Dendritic cell treated with granulocyte-macrophage colony-stimulating factor and Interleukin-4, amounts not matched to agents 40 ng/mL and 50 ng/mL, for 4 days (primary cell): ENCODE results near the gene DROSHA.

Experiments
- H3K27ac Mint-ChIP-seq: one replicate; pipeline ENCODE4 v1.8.0; 2022; ENCODE audit warnings: mild to moderate bottlenecking, mixed read lengths
- H3K27me3 Mint-ChIP-seq: one replicate; pipeline ENCODE4 v1.8.0; 2022; ENCODE audit warnings: mild to moderate bottlenecking, mixed read lengths
- H3K36me3 Mint-ChIP-seq: one replicate; pipeline ENCODE4 v1.8.0; 2022; ENCODE audit warnings: low read depth, mixed read lengths
- H3K4me1 Mint-ChIP-seq: one replicate; pipeline ENCODE4 v1.8.0; 2022; ENCODE audit warnings: low read depth, mixed read lengths
- H3K4me3 Mint-ChIP-seq: one replicate; pipeline ENCODE4 v1.8.0; 2022; ENCODE audit warnings: mild to moderate bottlenecking, moderate library complexity, mixed read lengths
- H3K9me3 Mint-ChIP-seq: one replicate; pipeline ENCODE4 v1.8.0; 2022; ENCODE audit warnings: mixed read lengths
- intact Hi-C: fragments of 100-400 bp; cut with micrococcal nuclease; formaldehyde crosslinking; loops from one replicate; pipeline ENCODE4 v1.15.0; 2022

The DROSHA gene

DNA sequence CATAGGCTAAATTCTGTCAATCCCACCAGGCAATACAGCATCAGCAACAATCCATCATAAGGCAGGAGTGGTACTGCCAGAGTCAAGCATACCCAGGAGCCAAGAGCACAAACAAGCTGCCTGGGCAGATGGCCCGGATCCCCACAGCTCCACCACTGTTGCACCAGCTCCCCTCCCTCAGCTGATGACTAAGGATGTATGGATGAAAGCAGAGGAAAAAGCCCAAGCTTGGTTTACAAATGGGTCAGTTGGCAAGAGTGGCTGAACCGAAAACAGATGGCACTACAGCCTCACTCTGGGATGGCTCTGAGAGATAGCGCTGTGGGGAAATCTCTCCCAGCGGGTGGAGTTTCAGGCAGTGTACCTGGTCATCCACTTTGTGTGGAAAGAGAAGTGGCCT lies 29.4 kb downstream of the DROSHA start:
- intact Hi-C loops = no loop called here

GRCh38 chr5:31500256-31500655 lies 31.6 kb downstream of the DROSHA start:
- intact Hi-C loops = no loop called here
- no peaks in the 10 kb centered on the region for H3K4me1 Mint-ChIP-seq
- H3K27ac Mint-ChIP-seq = no peak overlapping the region
- H3K27me3 Mint-ChIP-seq = no peaks in the 10 kb centered on the region
- no peak overlapping the region for H3K4me3 Mint-ChIP-seq
- no peaks in the 10 kb centered on the region for H3K9me3 Mint-ChIP-seq
- peaks cover 98% of the 10 kb centered on the region for H3K36me3 Mint-ChIP-seq

More for the DNA sequence above, 29.4 kb downstream of the DROSHA start:
- no peaks in the 10 kb centered on the region for H3K9me3 Mint-ChIP-seq
- H3K27me3 Mint-ChIP-seq = no peaks in the 10 kb centered on the region
- H3K4me1 Mint-ChIP-seq = no peaks in the 10 kb centered on the region
- H3K4me3 Mint-ChIP-seq = no peak overlapping the region
- no peak overlapping the region for H3K27ac Mint-ChIP-seq
- peaks cover 93% of the 10 kb centered on the region for H3K36me3 Mint-ChIP-seq

GRCh38 chr5:31496891-31497290 lies 35.0 kb downstream of the DROSHA start:
- H3K36me3 Mint-ChIP-seq = peaks cover 98% of the 10 kb centered on the region
- H3K9me3 Mint-ChIP-seq = no peaks in the 10 kb centered on the region
- H3K4me3 Mint-ChIP-seq = no peak overlapping the region
- intact Hi-C loops = no loop called here
- no peaks in the 10 kb centered on the region for H3K27me3 Mint-ChIP-seq
- H3K27ac Mint-ChIP-seq = no peak overlapping the region
- H3K4me1 Mint-ChIP-seq = no peaks in the 10 kb centered on the region

GRCh38 chr5:31496301-31496700 lies 35.6 kb downstream of the DROSHA start:
- Mint-ChIP-seq H3K4me1 (no peaks in the 10 kb centered on the region), H3K9me3 (no peaks in the 10 kb centered on the region), H3K36me3 (peaks cover 100% of the 10 kb centered on the region), H3K27ac (no peak overlapping the region), H3K4me3 (no peak overlapping the region), H3K27me3 (no peaks in the 10 kb centered on the region)
- intact Hi-C loops = no loop called here

GRCh38 chr5:31495336-31495735 lies 36.6 kb downstream of the DROSHA start:
- Mint-ChIP-seq H3K27ac (no peak overlapping the region), H3K4me3 (no peak overlapping the region), H3K4me1 (no peaks in the 10 kb centered on the region), H3K27me3 (no peaks in the 10 kb centered on the region), H3K36me3 (peaks cover 96% of the 10 kb centered on the region), H3K9me3 (no peaks in the 10 kb centered on the region)
- intact Hi-C loops = no loop called here

- peaks cover 96% of the 10 kb centered on the region for H3K36me3 Mint-ChIP-seq
- H3K27me3 Mint-ChIP-seq = no peaks in the 10 kb centered on the region
- no peaks in the 10 kb centered on the region for H3K9me3 Mint-ChIP-seq
- H3K27ac Mint-ChIP-seq = no peak overlapping the region
- no peak overlapping the region for H3K4me3 Mint-ChIP-seq
- H3K4me1 Mint-ChIP-seq = no peaks in the 10 kb centered on the region
- intact Hi-C loops = no loop called here
Observed at GRCh38 chr5:31492869-31493268, 39.0 kb downstream of the DROSHA start.

DNA sequence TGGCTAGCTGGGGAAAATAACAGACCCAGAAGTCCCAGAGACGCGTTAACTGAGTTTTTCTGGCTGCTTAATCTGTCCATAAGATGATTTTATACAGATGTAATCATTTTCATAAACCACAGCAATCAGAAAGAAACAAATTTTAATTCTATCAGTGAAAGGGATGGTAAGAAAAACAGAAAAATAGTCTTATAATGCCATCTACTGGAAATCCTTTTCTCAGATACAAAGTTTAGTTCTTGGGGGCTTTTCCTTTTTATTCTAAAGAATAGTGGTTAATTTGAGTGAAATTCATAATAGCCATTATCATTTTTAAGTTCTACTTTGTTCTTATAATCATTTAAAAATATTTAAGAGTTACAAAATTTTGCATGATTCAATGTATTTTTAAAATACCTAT lies 44.4 kb downstream of the DROSHA start:
- Mint-ChIP-seq H3K4me1 (no peaks in the 10 kb centered on the region), H3K36me3 (peaks cover 75% of the 10 kb centered on the region), H3K27me3 (no peaks in the 10 kb centered on the region), H3K9me3 (no peaks in the 10 kb centered on the region), H3K4me3 (no peak overlapping the region), H3K27ac (no peak overlapping the region)
- intact Hi-C loops = no loop called here

DNA sequence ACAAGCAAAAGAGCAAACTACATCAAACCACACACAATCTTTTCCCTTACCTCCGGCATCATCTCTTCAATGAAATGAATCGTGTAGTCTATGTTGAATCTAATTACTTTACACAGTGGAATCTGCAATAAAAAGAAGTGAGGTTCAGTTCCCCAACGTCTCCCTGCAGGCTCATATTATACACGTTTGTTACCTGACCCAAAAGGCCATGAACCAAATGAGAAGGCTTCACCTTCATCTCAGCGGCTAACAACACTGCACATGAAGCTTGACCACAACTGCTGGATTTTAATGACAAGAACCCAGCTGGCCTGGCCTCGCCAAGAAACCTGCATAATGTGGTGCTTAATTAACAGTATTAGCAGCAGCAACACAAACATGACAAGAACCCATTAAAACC lies 45.5 kb downstream of the DROSHA start:
- no peak overlapping the region for H3K27ac Mint-ChIP-seq

DNA sequence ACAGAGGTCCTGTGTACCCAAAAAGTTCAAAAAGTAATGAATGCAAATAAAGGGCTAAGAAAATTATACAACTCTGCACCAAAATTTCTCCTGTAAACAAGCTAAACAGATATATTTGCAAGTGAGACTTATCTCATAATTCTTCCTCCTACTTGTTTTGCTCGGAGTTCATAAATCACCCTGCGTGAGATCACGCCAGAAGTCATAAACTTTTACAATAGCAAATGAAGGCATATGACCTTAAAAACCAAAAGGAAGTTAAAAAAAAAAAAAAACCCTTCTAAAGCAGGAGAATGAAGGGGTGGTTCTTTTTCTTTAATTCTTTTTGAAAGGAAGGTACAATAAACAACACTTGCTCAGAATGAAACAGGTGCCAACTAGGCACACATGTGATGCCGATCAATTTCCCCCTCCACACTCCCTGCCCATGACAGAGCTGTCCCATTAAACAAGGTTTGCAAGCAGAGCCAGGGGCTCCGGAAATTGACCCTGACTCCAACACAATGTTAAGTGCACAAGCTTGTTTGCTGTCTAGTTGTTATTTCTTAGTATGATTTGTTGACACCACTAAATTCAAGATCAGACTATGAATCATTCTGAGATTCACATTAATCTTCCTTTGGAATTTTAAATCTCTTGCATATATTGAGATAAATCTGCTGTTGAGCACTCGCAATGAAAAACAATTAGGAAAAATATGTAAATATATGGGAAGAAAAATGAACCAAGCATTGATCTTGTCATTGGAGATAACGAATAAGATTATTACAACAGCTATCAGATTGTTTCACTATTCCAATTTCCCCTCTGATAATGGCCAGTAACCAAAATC lies 46.3 kb downstream of the DROSHA start:
- intact Hi-C loops = no loop called here
- no peaks in the 10 kb centered on the region for H3K4me1 Mint-ChIP-seq
- no peak overlapping the region for H3K4me3 Mint-ChIP-seq
- no peaks in the 10 kb centered on the region for H3K9me3 Mint-ChIP-seq
- peaks cover 75% of the 10 kb centered on the region for H3K36me3 Mint-ChIP-seq
- no peaks in the 10 kb centered on the region for H3K27me3 Mint-ChIP-seq
- H3K27ac Mint-ChIP-seq = no peak overlapping the region

More for the DNA sequence above, 45.5 kb downstream of the DROSHA start:
- Mint-ChIP-seq H3K4me1 (no peaks in the 10 kb centered on the region), H3K36me3 (peaks cover 75% of the 10 kb centered on the region), H3K4me3 (no peak overlapping the region), H3K27me3 (no peaks in the 10 kb centered on the region), H3K9me3 (no peaks in the 10 kb centered on the region)
- intact Hi-C loops = no loop called here

DNA sequence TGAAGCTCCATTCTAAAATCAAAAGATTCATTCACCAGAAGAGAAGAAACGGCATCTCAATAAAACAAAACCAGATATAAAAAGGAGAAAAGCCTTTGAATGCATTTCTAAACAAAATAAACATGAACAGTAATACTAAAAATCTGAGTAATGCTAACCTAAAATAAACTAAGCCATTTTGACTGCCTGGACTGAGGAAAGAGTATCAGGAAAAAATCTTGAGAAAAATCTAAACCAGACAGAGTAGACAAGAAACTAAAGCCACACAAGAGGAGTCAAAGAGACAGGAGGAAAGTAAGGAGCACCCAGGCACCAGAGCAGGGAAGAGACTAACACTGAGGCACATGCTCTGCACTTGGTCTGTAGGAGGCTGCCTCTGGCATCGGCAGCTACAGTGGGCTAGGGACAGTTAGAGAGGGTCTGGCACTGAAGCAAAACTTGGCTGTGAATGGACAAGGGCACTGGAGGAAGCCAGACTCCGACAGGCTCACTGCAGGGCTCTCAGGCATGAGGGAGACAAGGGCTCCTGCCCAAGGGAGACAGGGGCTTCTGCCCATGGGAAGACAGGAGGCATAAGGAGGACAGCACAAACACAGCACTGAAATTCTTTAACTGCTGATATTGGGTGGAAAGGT lies 50.2 kb downstream of the DROSHA start:
- intact Hi-C loops = no loop called here
- no peaks in the 10 kb centered on the region for H3K27me3 Mint-ChIP-seq

GRCh38 chr5:31479706-31480105 lies 52.2 kb downstream of the DROSHA start:
- no peak overlapping the region for H3K4me3 Mint-ChIP-seq
- H3K4me1 Mint-ChIP-seq = peaks cover 5% of the 10 kb centered on the region
- H3K27me3 Mint-ChIP-seq = no peaks in the 10 kb centered on the region
- intact Hi-C loops = no loop called here
- no peaks in the 10 kb centered on the region for H3K9me3 Mint-ChIP-seq
- no peak overlapping the region for H3K27ac Mint-ChIP-seq
- H3K36me3 Mint-ChIP-seq = peaks cover 46% of the 10 kb centered on the region

More for the DNA sequence above, 50.2 kb downstream of the DROSHA start:
- H3K9me3 Mint-ChIP-seq = no peaks in the 10 kb centered on the region
- H3K4me3 Mint-ChIP-seq = no peak overlapping the region
- H3K4me1 Mint-ChIP-seq = peaks cover 5% of the 10 kb centered on the region
- H3K27ac Mint-ChIP-seq = no peak overlapping the region
- H3K36me3 Mint-ChIP-seq = peaks cover 50% of the 10 kb centered on the region

- H3K4me1 Mint-ChIP-seq = peaks cover 5% of the 10 kb centered on the region
- no peaks in the 10 kb centered on the region for H3K27me3 Mint-ChIP-seq
- intact Hi-C loops = no loop called here
- H3K4me3 Mint-ChIP-seq = no peak overlapping the region
- no peak overlapping the region for H3K27ac Mint-ChIP-seq
- H3K9me3 Mint-ChIP-seq = no peaks in the 10 kb centered on the region
- H3K36me3 Mint-ChIP-seq = peaks cover 43% of the 10 kb centered on the region
Observed at GRCh38 chr5:31478901-31479300, 53.0 kb downstream of the DROSHA start.

- Mint-ChIP-seq H3K27me3 (no peaks in the 10 kb centered on the region), H3K9me3 (no peaks in the 10 kb centered on the region), H3K4me1 (peaks cover 5% of the 10 kb centered on the region), H3K4me3 (no peak overlapping the region), H3K27ac (no peak overlapping the region), H3K36me3 (peaks cover 42% of the 10 kb centered on the region)
- intact Hi-C loops = no loop called here
Observed at GRCh38 chr5:31477971-31478370, 53.9 kb downstream of the DROSHA start.

DNA sequence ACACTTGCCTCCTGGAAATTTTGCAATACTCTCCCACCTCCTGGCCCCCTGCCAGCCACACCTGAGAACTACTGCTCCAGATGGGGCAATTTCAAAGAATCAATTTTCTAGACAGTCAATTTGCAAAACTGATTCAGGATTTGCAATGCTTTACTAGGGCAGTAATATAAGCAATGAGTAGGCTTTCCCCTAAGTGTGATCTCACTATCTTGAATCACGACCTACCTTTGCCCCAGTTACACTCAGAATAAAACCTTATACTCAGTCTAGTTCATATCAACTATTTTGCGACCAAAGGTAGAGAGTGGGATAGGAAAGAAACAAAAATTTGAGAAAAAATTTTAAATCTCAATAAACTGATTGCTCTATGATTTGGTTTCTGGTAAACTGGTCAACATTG lies 54.4 kb downstream of the DROSHA start:
- Mint-ChIP-seq H3K27me3 (no peaks in the 10 kb centered on the region), H3K4me1 (peaks cover 5% of the 10 kb centered on the region), H3K9me3 (no peaks in the 10 kb centered on the region), H3K36me3 (peaks cover 41% of the 10 kb centered on the region), H3K27ac (no peak overlapping the region), H3K4me3 (no peak overlapping the region)
- intact Hi-C loops = no loop called here
